K562 (cell line): ENCODE measurements around the gene SEC11A. TPM values are rescaled to one million over a fixed set of nuclear protein-coding genes. Genes with fewer than 3 reads are reported as not detected.

Experiments
- BHLHE40 ChIP-seq: IDR thresholded peaks from 2 replicates; pipeline ENCODE4 v1.6.1; 2011; ENCODE audit warnings: low read length, improper control_type of control experiment
- CC2D1A ChIP-seq: fragments of 450-650 bp; IDR thresholded peaks from 2 replicates; pipeline ENCODE4 v1.6.1; 2017; ENCODE audit warnings: mild to moderate bottlenecking
- DACH1 ChIP-seq: fragments of 450-650 bp; IDR thresholded peaks from 2 replicates; pipeline ENCODE4 v1.6.1; 2018; ENCODE audit not compliant: partially characterized antibody
- E2F6 ChIP-seq, 2 experiments: IDR thresholded peaks; 2 replicates each; pipeline ENCODE4 v1.6.1; 2011; ENCODE audit warnings: borderline replicate concordance in 1 of 2, control low read depth in 1 of 2, low read depth in 1 of 2, low read length in 1 of 2, mild to moderate bottlenecking in 1 of 2, mixed read lengths in 1 of 2, moderate library complexity in 1 of 2; ENCODE audit not compliant: insufficient read depth in 1 of 2, insufficient read length in 1 of 2, poor library complexity in 1 of 2, severe bottlenecking in 1 of 2; ENCODE audit errors: extremely low read depth in 1 of 2
- MGA ChIP-seq: fragments of 450-650 bp; IDR thresholded peaks from 2 replicates; pipeline ENCODE4 v1.6.1; 2016; ENCODE audit warnings: mild to moderate bottlenecking, moderate library complexity
- RREB1 ChIP-seq: fragments of 250-450 bp; sonication (Bioruptor Pico); IDR thresholded peaks from 2 replicates; pipeline ENCODE4 v1.4.0; 2020
- TARDBP ChIP-seq: fragments of 450-650 bp; IDR thresholded peaks from 2 replicates; pipeline ENCODE4 v1.6.1; 2016
- ZFPM2 ChIP-seq: fragments of 250-450 bp; sonication (Bioruptor Pico); IDR thresholded peaks from 2 replicates; pipeline ENCODE4 v1.5.1; 2022; ENCODE audit warnings: mild to moderate bottlenecking
- polyA plus RNA-seq, 8 experiments: library from polyadenylated mRNA; depleted of rRNA in 4 of 8; stranded (reverse) in 5 of 8; unstranded in 3 of 8; fragments of >200 nt; fragmentation: Nextera tagmentation in 2 of 8; fragmentation: Illumina TruSeq in 1 of 8; extraction: Ambion mirVana in 2 of 8; extraction: Trizol in 1 of 8; gene quantifications; 2 replicates each; pipeline versions ENCODE4 v1.2.1 to v1.2.3, GENCODE V29; 2011 to 2014; ENCODE audit warnings: inconsistent platforms in 1 of 8, missing spikeins in 1 of 8
- total RNA-seq, 7 experiments: library from RNA; depleted of rRNA in 6 of 7; stranded (reverse); fragments of >200 nt in 6 of 7; fragmentation: Illumina TruSeq in 2 of 7; extraction: Trizol in 2 of 7; gene quantifications; 2 replicates each; pipeline versions ENCODE4 v1.2.1 to v1.2.3, GENCODE V29; 2011 to 2021; ENCODE audit warnings: low replicate concordance in 1 of 7

Gene SEC11A
- total and polyA plus RNA-seq, 9 of the 15 experiments (the other 6 are each of a cell fraction or from before 2014, with no cell fraction given), result 175 to 310 (median 229) TPM

GRCh38 chr15:84716036-84716732 is at the start of gene SEC11A (continued):
- TF ChIP-seq RREB1, result no peak; the same call in 1 of the 2 replicates
- no peak for TF ChIP-seq TARDBP
- peak; percentile 84 for TF ChIP-seq BHLHE40
- no peak for TF ChIP-seq ZFPM2 (CRISPR knock-in tag)
- TF ChIP-seq E2F6 (IDR thresholded peaks at IDR 0.05; ENCODE audit: borderline replicate concordance in 1 of 2, extremely low read depth in 1 of 2, insufficient read depth in 1 of 2, insufficient read length in 1 of 2, low read depth in 1 of 2, low read length in 1 of 2, poor library complexity in 1 of 2, severe bottlenecking in 1 of 2), result peak; percentile 64 to 71
- peak; percentile 63 for TF ChIP-seq MGA
- peak; percentile 47; the same call in 1 of the 2 replicates for TF ChIP-seq CC2D1A
- TF ChIP-seq DACH1, result no peak
